ENCODE data around the gene LTB4R2. TPM values are rescaled to one million over a fixed set of nuclear protein-coding genes. Genes with fewer than 3 reads are reported as not detected.

Gene LTB4R2
- total and polyA plus RNA-seq, 2 experiments from 2014 or later = 0.40 to 12.6 TPM

GRCh38 chr14:24299255-24300191, 10.4 kb upstream of the LTB4R2 start, which contains the start of the genes DHRS1 and NOP9:
DHRS1 (minus strand) TSS chr14:24299780; CDS start chr14:24299106, 674 bp downstream.
NOP9 (plus strand) TSS chr14:24299850; CDS start chr14:24299955, 105 bp downstream.
- peaks cover 15% of the 10 kb centered on the region for H4K20me1 ChIP-seq (replicated peaks; ENCODE audit: insufficient read depth)
- peak within 1 kb of the TSS; percentile 96 for H2AFZ ChIP-seq
- peak within 1 kb of the TSS; percentile 95 for H3K4me3 ChIP-seq
- peaks cover 13% of the 10 kb centered on the region for H3K27me3 Mint-ChIP-seq (ENCODE audit: insufficient read depth, low read depth, poor library complexity)
- no peaks in the 10 kb centered on the region for H3K27me3 ChIP-seq (ENCODE audit: insufficient read depth)
- ATAC-seq (peak; percentile 83), DNase-seq (ENCODE audit: low spot score) (peak; percentile 96)
- H3K27ac ChIP-seq (ENCODE audit: low read depth) = no peak within 1 kb of the TSS; the same call in 1 of the 2 replicates
- peaks cover 16% of the 10 kb centered on the region; the same call in 1 of the 2 replicates for H3K4me1 ChIP-seq (ENCODE audit: insufficient read depth)
- peaks cover 7% of the 10 kb centered on the region for H3F3A ChIP-seq (replicated peaks; ENCODE audit: low read depth)
- H3K4me1 Mint-ChIP-seq = peaks cover 21% of the 10 kb centered on the region
- peaks cover 34% of the 10 kb centered on the region for H3K36me3 Mint-ChIP-seq (ENCODE audit: low read depth)
- TF ChIP-seq POLR2AphosphoS5 (IDR thresholded peaks at IDR 0.05; ENCODE audit: low read depth) (peak; percentile 78), JUNB (IDR thresholded peaks at IDR 0.05; ENCODE audit: unreplicated experiment) (no peak), ZNF331 (CRISPR knock-in tag; IDR thresholded peaks at IDR 0.05; ENCODE audit: low read depth) (no peak), ETS1 (IDR thresholded peaks at IDR 0.05) (no peak), CTCF (conservative IDR thresholded peaks at IDR 0.05; ENCODE audit: low read depth in 2 of 2) (no peak), CREB1 (CRISPR knock-in tag; IDR thresholded peaks at IDR 0.05; ENCODE audit: low read depth) (peak; percentile 100), STAT1 (IDR thresholded peaks at IDR 0.05; ENCODE audit: unreplicated experiment) (no peak), ZNF114 (CRISPR knock-in tag; IDR thresholded peaks at IDR 0.05) (no peak)
- H3K36me3 ChIP-seq (ENCODE audit: insufficient read depth) = peaks cover 18% of the 10 kb centered on the region
- peak within 1 kb of the TSS; percentile 98 for H3K4me2 ChIP-seq
- H3K27ac Mint-ChIP-seq = peak within 1 kb of the TSS; percentile 93
- peaks cover 13% of the 10 kb centered on the region for H3K79me2 ChIP-seq (replicated peaks; ENCODE audit: insufficient read depth)
- peak within 1 kb of the TSS; percentile 90 for H3K4me3 Mint-ChIP-seq
- peaks cover 2% of the 10 kb centered on the region; the same call in 1 of the 3 replicates for H3K9me3 Mint-ChIP-seq
- no peaks in the 10 kb centered on the region for H3K9me2 ChIP-seq (ENCODE audit: insufficient read depth)

DNA sequence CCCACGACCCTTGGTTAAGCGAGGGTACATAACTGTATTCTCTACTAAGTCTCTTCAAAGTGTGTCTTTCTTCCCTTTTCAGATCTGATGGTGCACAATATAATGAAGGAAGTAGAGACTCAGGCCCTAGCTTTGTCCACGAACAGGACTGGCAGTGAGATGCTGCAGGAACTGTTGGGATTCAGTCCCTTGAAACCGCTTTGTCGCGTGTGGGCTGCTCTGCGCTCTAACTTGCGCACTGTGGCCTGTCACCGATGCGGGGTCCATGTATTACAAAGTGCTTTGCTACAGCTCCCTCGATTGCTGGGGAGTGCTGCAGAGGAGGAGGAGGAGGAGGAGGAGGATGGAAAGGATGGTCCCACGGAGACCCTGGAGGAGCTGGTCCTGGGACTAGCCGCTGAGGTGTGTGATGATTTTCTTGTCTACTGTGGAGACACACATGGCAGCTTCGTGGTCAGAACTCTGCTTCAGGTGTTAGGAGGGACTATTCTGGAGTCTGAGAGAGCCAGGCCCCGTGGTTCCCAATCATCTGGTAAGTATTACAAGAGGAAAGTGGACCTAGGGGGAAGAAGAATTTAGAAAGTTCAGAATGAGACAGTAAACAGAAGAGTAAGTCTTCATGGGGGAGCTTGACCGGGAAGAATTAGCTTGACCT, 9.5 kb upstream of the LTB4R2 start:
- Histone ChIP-seq H3K36me3 (ENCODE audit: insufficient read depth) (peaks cover 23% of the 10 kb centered on the region), H3K79me2 (replicated peaks; ENCODE audit: insufficient read depth) (peaks cover 13% of the 10 kb centered on the region), H4K20me1 (replicated peaks; ENCODE audit: insufficient read depth) (peaks cover 15% of the 10 kb centered on the region), H3K4me2 (peak overlapping the region; percentile 98), H3K4me3 (peak overlapping the region; percentile 95), H3K4me1 (ENCODE audit: insufficient read depth) (peaks cover 16% of the 10 kb centered on the region; the same call in 1 of the 2 replicates), H3K9me2 (ENCODE audit: insufficient read depth) (no peaks in the 10 kb centered on the region), H3K27me3 (ENCODE audit: insufficient read depth) (no peaks in the 10 kb centered on the region), H3F3A (replicated peaks; ENCODE audit: low read depth) (peaks cover 7% of the 10 kb centered on the region), H2AFZ (no peak overlapping the region), H3K27ac (ENCODE audit: low read depth) (no peak overlapping the region)
- Mint-ChIP-seq H3K27ac (peak overlapping the region; percentile 83; the same call in 1 of the 2 replicates), H3K9me3 (peaks cover 2% of the 10 kb centered on the region; the same call in 1 of the 3 replicates), H3K27me3 (ENCODE audit: insufficient read depth, low read depth, poor library complexity) (peaks cover 13% of the 10 kb centered on the region), H3K36me3 (ENCODE audit: low read depth) (peaks cover 43% of the 10 kb centered on the region), H3K4me1 (peaks cover 21% of the 10 kb centered on the region), H3K4me3 (peak overlapping the region; percentile 90)
- ATAC-seq = no peak
- no peak for DNase-seq (ENCODE audit: low spot score)
- TF ChIP-seq, protein P1, sequence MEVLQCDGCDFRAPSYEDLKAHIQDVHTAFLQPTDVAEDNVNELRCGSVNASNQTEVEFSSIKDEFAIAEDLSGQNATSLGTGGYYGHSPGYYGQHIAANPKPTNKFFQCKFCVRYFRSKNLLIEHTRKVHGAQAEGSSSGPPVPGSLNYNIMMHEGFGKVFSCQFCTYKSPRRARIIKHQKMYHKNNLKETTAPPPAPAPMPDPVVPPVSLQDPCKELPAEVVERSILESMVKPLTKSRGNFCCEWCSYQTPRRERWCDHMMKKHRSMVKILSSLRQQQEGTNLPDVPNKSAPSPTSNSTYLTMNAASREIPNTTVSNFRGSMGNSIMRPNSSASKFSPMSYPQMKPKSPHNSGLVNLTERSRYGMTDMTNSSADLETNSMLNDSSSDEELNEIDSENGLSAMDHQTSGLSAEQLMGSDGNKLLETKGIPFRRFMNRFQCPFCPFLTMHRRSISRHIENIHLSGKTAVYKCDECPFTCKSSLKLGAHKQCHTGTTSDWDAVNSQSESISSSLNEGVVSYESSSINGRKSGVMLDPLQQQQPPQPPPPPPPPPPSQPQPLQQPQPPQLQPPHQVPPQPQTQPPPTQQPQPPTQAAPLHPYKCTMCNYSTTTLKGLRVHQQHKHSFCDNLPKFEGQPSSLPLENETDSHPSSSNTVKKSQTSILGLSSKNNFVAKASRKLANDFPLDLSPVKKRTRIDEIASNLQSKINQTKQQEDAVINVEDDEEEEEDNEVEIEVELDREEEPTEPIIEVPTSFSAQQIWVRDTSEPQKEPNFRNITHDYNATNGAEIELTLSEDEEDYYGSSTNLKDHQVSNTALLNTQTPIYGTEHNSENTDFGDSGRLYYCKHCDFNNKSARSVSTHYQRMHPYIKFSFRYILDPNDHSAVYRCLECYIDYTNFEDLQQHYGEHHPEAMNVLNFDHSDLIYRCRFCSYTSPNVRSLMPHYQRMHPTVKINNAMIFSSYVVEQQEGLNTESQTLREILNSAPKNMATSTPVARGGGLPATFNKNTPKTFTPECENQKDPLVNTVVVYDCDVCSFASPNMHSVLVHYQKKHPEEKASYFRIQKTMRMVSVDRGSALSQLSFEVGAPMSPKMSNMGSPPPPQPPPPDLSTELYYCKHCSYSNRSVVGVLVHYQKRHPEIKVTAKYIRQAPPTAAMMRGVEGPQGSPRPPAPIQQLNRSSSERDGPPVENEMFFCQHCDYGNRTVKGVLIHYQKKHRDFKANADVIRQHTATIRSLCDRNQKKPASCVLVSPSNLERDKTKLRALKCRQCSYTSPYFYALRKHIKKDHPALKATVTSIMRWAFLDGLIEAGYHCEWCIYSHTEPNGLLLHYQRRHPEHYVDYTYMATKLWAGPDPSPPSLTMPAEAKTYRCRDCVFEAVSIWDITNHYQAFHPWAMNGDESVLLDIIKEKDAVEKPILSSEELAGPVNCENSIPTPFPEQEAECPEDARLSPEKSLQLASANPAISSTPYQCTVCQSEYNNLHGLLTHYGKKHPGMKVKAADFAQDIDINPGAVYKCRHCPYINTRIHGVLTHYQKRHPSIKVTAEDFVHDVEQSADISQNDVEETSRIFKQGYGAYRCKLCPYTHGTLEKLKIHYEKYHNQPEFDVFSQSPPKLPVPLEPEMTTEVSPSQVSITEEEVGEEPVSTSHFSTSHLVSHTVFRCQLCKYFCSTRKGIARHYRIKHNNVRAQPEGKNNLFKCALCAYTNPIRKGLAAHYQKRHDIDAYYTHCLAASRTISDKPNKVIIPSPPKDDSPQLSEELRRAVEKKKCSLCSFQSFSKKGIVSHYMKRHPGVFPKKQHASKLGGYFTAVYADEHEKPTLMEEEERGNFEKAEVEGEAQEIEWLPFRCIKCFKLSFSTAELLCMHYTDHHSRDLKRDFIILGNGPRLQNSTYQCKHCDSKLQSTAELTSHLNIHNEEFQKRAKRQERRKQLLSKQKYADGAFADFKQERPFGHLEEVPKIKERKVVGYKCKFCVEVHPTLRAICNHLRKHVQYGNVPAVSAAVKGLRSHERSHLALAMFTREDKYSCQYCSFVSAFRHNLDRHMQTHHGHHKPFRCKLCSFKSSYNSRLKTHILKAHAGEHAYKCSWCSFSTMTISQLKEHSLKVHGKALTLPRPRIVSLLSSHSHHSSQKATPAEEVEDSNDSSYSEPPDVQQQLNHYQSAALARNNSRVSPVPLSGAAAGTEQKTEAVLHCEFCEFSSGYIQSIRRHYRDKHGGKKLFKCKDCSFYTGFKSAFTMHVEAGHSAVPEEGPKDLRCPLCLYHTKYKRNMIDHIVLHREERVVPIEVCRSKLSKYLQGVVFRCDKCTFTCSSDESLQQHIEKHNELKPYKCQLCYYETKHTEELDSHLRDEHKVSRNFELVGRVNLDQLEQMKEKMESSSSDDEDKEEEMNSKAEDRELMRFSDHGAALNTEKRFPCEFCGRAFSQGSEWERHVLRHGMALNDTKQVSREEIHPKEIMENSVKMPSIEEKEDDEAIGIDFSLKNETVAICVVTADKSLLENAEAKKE (CRISPR knock-in tag; IDR thresholded peaks at IDR 0.05) = no peak
- TF ChIP-seq EZH2 (IDR thresholded peaks at IDR 0.05; ENCODE audit: low read depth, unreplicated experiment) (no peak), ZNF114 (CRISPR knock-in tag; IDR thresholded peaks at IDR 0.05) (no peak)

Data from GM23338 (cell line).